K562 (cell line): ENCODE data around the gene DLAT. TPM values are rescaled to one million over a fixed set of nuclear protein-coding genes. Genes with fewer than 3 reads are reported as not detected.
"Not testable (repeated sequence)": the region's sequence is repeated elsewhere in the genome, so short reads cannot be mapped to it uniquely, and the experiment has no call there.

Source experiments
- ATAC-seq: fragments of 200-7000 bp; cut with Tn5 transposase; 3 replicates; pipeline ENCODE4 v1.9.1; 2020; ENCODE audit warnings: moderate library complexity
- BruUV-seq: library from RNA; stranded (reverse); fragments of 400-500 nt; replicated peaks from 2 replicates; lab custom pipeline; 2021; lab: Mats Ljungman, UMichigan
- CTCF ChIA-PET: fragments of 300-600 bp; formaldehyde crosslinking; extraction: SDS; loops from one replicate; lab custom pipeline; 2021; ENCODE audit warnings: low intra/inter-chr PET ratio; lab: Yijun Ruan, JAX
- POLR2A ChIA-PET: fragments of 300-600, 350-650 bp; sonication (Branson Sonifier 250); formaldehyde crosslinking; extraction: SDS; loops from one replicate; lab custom pipeline; 2021; ENCODE audit warnings: antibody characterized with exemption, inconsistent platforms; lab: Yijun Ruan, JAX
- DNase-seq, 4 experiments: peaks; one replicate each; pipeline versions ENCODE4 v3.0.0 to v3.0.0-alpha.2; 2011 to 2018; ENCODE audit warnings: low spot score in 3 of 4, mixed read lengths in 3 of 4; ENCODE audit errors: extremely low read depth in 1 of 4
- FAIRE-seq: peaks from 2 replicates; lab custom pipeline; 2011; peaks lifted over from hg19 to GRCh38; lab: Jason Lieb, UNC
- H2AFZ ChIP-seq: 2 replicates; pipeline ENCODE4 v1.6.0; 2011; ENCODE audit warnings: low read depth, low read length, control low read depth, inconsistent platforms
- H3K27ac ChIP-seq: fragments of 200-600 bp; 3 replicates; pipeline ENCODE4 v1.8.0; 2011; ENCODE audit warnings: low read depth, mild to moderate bottlenecking, control low read depth, inconsistent platforms, low read length, moderate library complexity, mixed read lengths; ENCODE audit errors: extremely low read depth
- H3K27me3 ChIP-seq, 2 experiments: fragments of 300-600 bp in 1 of 2; 2 replicates in 1 of 2; 3 replicates in 1 of 2; pipeline versions ENCODE4 v1.6.0 to v1.8.0; 2011; ENCODE audit warnings: inconsistent platforms in 2 of 2, low read length in 2 of 2, mild to moderate bottlenecking in 1 of 2, mixed read lengths in 1 of 2, moderate library complexity in 1 of 2; ENCODE audit not compliant: control insufficient read depth in 2 of 2, insufficient read depth in 2 of 2
- H3K36me3 ChIP-seq: fragments of 300-600 bp; 3 replicates; pipeline ENCODE4 v1.8.0; 2011; ENCODE audit warnings: mild to moderate bottlenecking, low read length, inconsistent platforms; ENCODE audit not compliant: control insufficient read depth, insufficient read depth
- H3K4me1 ChIP-seq, 2 experiments: fragments of 200-600 bp in 1 of 2; replicated peaks in 1 of 2; 2 replicates in 1 of 2; 3 replicates in 1 of 2; pipeline versions ENCODE4 v1.5.1 to v1.8.0; 2011; ENCODE audit warnings: inconsistent platforms in 2 of 2, low read length in 2 of 2, mild to moderate bottlenecking in 1 of 2, mixed read lengths in 1 of 2, moderate library complexity in 1 of 2; ENCODE audit not compliant: control insufficient read depth in 2 of 2, insufficient read depth in 2 of 2
- H3K4me2 ChIP-seq: 2 replicates; pipeline ENCODE4 v1.6.1; 2011; ENCODE audit warnings: low read length, control low read depth, inconsistent platforms, mixed read lengths; ENCODE audit not compliant: insufficient read depth
- H3K4me3 ChIP-seq: fragments of 200-600 bp; sonication (generic), shearing (Covaris generic); 2 replicates; pipeline ENCODE4 v1.5.1; 2016; ENCODE audit warnings: control low read depth, inconsistent platforms
- H3K79me2 ChIP-seq: fragments of 200-600 bp; 3 replicates; pipeline ENCODE4 v1.8.0; 2011; ENCODE audit warnings: low read length, inconsistent platforms; ENCODE audit not compliant: control insufficient read depth, insufficient read depth
- H3K9ac ChIP-seq, 2 experiments: 2 replicates each; pipeline versions ENCODE4 v1.6.0 to v1.6.1; 2011; ENCODE audit warnings: low read depth in 2 of 2, low read length in 2 of 2, control low read depth in 1 of 2, inconsistent platforms in 1 of 2, mild to moderate bottlenecking in 1 of 2, mixed read lengths in 1 of 2; ENCODE audit not compliant: insufficient read depth in 1 of 2
- H3K9me1 ChIP-seq: one replicate; pipeline ENCODE4 v1.6.0; 2011; ENCODE audit warnings: inconsistent platforms, mild to moderate bottlenecking, low read length, moderate library complexity; ENCODE audit not compliant: control insufficient read depth, insufficient read depth
- H3K9me3 ChIP-seq: replicated peaks from 2 replicates; pipeline ENCODE4 v1.5.1; 2011; ENCODE audit warnings: low read depth, low read length, inconsistent platforms; ENCODE audit not compliant: control insufficient read depth, insufficient read depth
- H4K20me1 ChIP-seq: replicated peaks from 2 replicates; pipeline ENCODE4 v1.6.1; 2011; ENCODE audit warnings: low read length, inconsistent platforms, mixed read lengths; ENCODE audit not compliant: control insufficient read depth, insufficient read depth
- CEBPB ChIP-seq: fragments of 450-650 bp; IDR thresholded peaks from 2 replicates; pipeline ENCODE4 v1.6.1; 2016; ENCODE audit warnings: missing genetic modification characterization, missing compliant biosample characterization
- CTCF ChIP-seq, 3 experiments: IDR thresholded peaks in 2 of 3; conservative IDR thresholded peaks in 1 of 3; 2 replicates each; pipeline ENCODE4 v1.5.1; 2011 to 2012; ENCODE audit warnings: low read length in 3 of 3, mild to moderate bottlenecking in 3 of 3, control low read depth in 2 of 3, improper control_type of control experiment in 1 of 3, inconsistent platforms in 1 of 3, low read depth in 1 of 3, mixed read lengths in 1 of 3, moderate library complexity in 1 of 3; ENCODE audit not compliant: insufficient read depth in 2 of 3
- RAD21 ChIP-seq, 2 experiments: fragments of 250-450 bp in 1 of 2; fragments of 450-650 bp in 1 of 2; sonication (Bioruptor Pico) in 1 of 2; formaldehyde crosslinking in 1 of 2; IDR thresholded peaks in 1 of 2; conservative IDR thresholded peaks in 1 of 2; 2 replicates each; pipeline versions ENCODE4 v1.4.0 to v1.8.0; 2020 to 2022; ENCODE audit warnings: mild to moderate bottlenecking in 2 of 2, moderate library complexity in 1 of 2
- WGBS: fragments of 100-300 bp; shearing (Covaris generic); methylation state at CpG from one replicate; pipeline ENCODE4 v1.1.6; 2016; ENCODE audit warnings: low coverage, mixed read lengths; ENCODE audit not compliant: insufficient coverage; ENCODE audit errors: missing lambda C conversion rate; 5-methylcytosine and 5-hydroxymethylcytosine counted together
- in situ Hi-C: fragments of 300-500 bp; cut with MboI; formaldehyde crosslinking; loops from 4 replicates; pipeline ENCODE4 v1.15.0; 2018; ENCODE audit warnings: inconsistent platforms, mixed read lengths
- intact Hi-C: fragments of 100-400 bp; cut with micrococcal nuclease; formaldehyde crosslinking; loops from 2 replicates; pipeline ENCODE4 v1.14.2; 2022
- polyA plus RNA-seq, 8 experiments: library from polyadenylated mRNA; depleted of rRNA in 4 of 8; stranded (reverse) in 5 of 8; unstranded in 3 of 8; fragments of >200 nt; fragmentation: Nextera tagmentation in 2 of 8; fragmentation: Illumina TruSeq in 1 of 8; extraction: Ambion mirVana in 2 of 8; extraction: Trizol in 1 of 8; gene quantifications; 2 replicates each; pipeline versions ENCODE4 v1.2.1 to v1.2.3, GENCODE V29; 2011 to 2014; ENCODE audit warnings: inconsistent platforms in 1 of 8, missing spikeins in 1 of 8
- total RNA-seq, 7 experiments: library from RNA; depleted of rRNA in 6 of 7; stranded (reverse); fragments of >200 nt in 6 of 7; fragmentation: Illumina TruSeq in 2 of 7; extraction: Trizol in 2 of 7; gene quantifications; 2 replicates each; pipeline versions ENCODE4 v1.2.1 to v1.2.3, GENCODE V29; 2011 to 2021; ENCODE audit warnings: low replicate concordance in 1 of 7

The DLAT gene
- total and polyA plus RNA-seq, 9 of the 15 experiments (the other 6 are each of a cell fraction or from before 2014, with no cell fraction given) = 41.7 to 152 (median 105) TPM

- H3K36me3 ChIP-seq = peaks cover 33% of the 10 kb centered on the region; the same call in 1 of the 3 replicates
- BruUV-seq, H3K9me1 ChIP-seq, H3K4me1 ChIP-seq, H2AFZ ChIP-seq, H3K4me2 ChIP-seq, FAIRE-seq, H3K27me3 ChIP-seq, POLR2A ChIA-PET, H3K9ac ChIP-seq, H3K79me2 ChIP-seq: not testable (repeated sequence)
- ATAC-seq (peak; percentile 90), DNase-seq (peak in 1 of 4 experiments; percentile 29)
- intact Hi-C loops = loop anchor here (1.0 kb wide), 1 partner anchor 117 kb away; the partner anchor contains the start of genes CFAP68 and FDXACB1
- TF ChIP-seq CTCF (IDR thresholded peaks at IDR 0.05 in 2 of 3, conservative IDR thresholded peaks at IDR 0.05 in 1 of 3; ENCODE audit: insufficient read depth in 2 of 3, low read depth in 1 of 3, low read length in 3 of 3) (peak in 2 of 3 experiments; percentile 32 to 62; a peak in 2 of 6 replicates), RAD21 (CRISPR knock-in tag; conservative IDR thresholded peaks at IDR 0.05 in 1 of 2, IDR thresholded peaks at IDR 0.05 in 1 of 2) (peak; percentile 39 to 69; a peak in 3 of 4 replicates), CEBPB (tag) (peak; percentile 55)
- TF ChIP-seq, all 486 proteins: peak for 3; not testable (repeated sequence) for 483
- in situ Hi-C loops, H4K20me1 ChIP-seq, H3K9me3 ChIP-seq, H3K27ac ChIP-seq, H3K4me3 ChIP-seq: not testable (repeated sequence)
- WGBS = 50% methylated on average over 5 of the region's 5 CpGs
- CTCF ChIA-PET = interaction anchor here (1.3 to 2.1 kb wide), 2 partner anchors 118 to 395 kb away, joined by 3 to 5 read pairs; partner anchors contain the start of genes CFAP68 and FDXACB1
Observed at GRCh38 chr11:111996669-111997068, 28.5 kb upstream of the DLAT start.
